Caco-2 (cell line): ENCODE data around the gene KNSTRN. TPM values are rescaled to one million over a fixed set of nuclear protein-coding genes. Genes with fewer than 3 reads are reported as not detected.

ENCODE experiments used
- BruUV-seq: library from RNA; stranded (reverse); fragments of 400-500 nt; replicated peaks from 2 replicates; lab custom pipeline; 2021; lab: Mats Ljungman, UMichigan
- CTCF ChIA-PET: fragments of 300-600 bp; sonication (Branson Sonifier 250); formaldehyde crosslinking; loops from one replicate; lab custom pipeline; 2022; ENCODE audit warnings: antibody characterized with exemption; lab: Charles Lee
- POLR2A ChIA-PET: fragments of 300-600 bp; sonication (Branson Sonifier 250); formaldehyde crosslinking; loops from one replicate; lab custom pipeline; 2022; ENCODE audit warnings: antibody characterized with exemption; lab: Charles Lee
- DNase-seq, 2 experiments: peaks; one replicate each; pipeline versions ENCODE4 v3.0.0 to v3.0.0-alpha.2; 2020 to 2022
- H3K27me3 ChIP-seq: replicated peaks from 2 replicates; pipeline ENCODE4 v1.6.0; 2011; ENCODE audit warnings: low read length; ENCODE audit not compliant: control insufficient read depth, insufficient read depth
- H3K36me3 ChIP-seq: 2 replicates; pipeline ENCODE4 v1.5.1; 2011; ENCODE audit warnings: low read length; ENCODE audit not compliant: control insufficient read depth, insufficient read depth
- H3K4me1 ChIP-seq: fragments of 250-450 bp; sonication (Bioruptor Pico); 2 replicates; pipeline ENCODE4 v1.5.1; 2020; ENCODE audit warnings: mild to moderate bottlenecking
- H3K4me3 ChIP-seq: 2 replicates; pipeline ENCODE4 v1.5.1; 2011; ENCODE audit warnings: low read depth, mild to moderate bottlenecking, control low read depth, low read length
- H3K9me3 ChIP-seq: fragments of 250-450 bp; sonication (Bioruptor Pico); 2 replicates; pipeline ENCODE4 v1.5.1; 2020; ENCODE audit warnings: mild to moderate bottlenecking, moderate library complexity
- H3K27ac Mint-ChIP-seq: one replicate; pipeline ENCODE4 v1.8.0; 2022; ENCODE audit warnings: mixed read lengths; ENCODE audit not compliant: unreplicated experiment
- H3K27me3 Mint-ChIP-seq: one replicate; pipeline ENCODE4 v1.8.0; 2022; ENCODE audit warnings: mixed read lengths; ENCODE audit not compliant: insufficient read depth, unreplicated experiment
- H3K36me3 Mint-ChIP-seq: one replicate; pipeline ENCODE4 v1.8.0; 2022; ENCODE audit warnings: mild to moderate bottlenecking, mixed read lengths; ENCODE audit not compliant: insufficient read depth, unreplicated experiment
- H3K4me1 Mint-ChIP-seq: one replicate; pipeline ENCODE4 v1.8.0; 2022; ENCODE audit warnings: low read depth, mixed read lengths; ENCODE audit not compliant: unreplicated experiment
- H3K4me3 Mint-ChIP-seq: one replicate; pipeline ENCODE4 v1.8.0; 2022; ENCODE audit warnings: mild to moderate bottlenecking, moderate library complexity, mixed read lengths; ENCODE audit not compliant: unreplicated experiment
- H3K9me3 Mint-ChIP-seq: one replicate; pipeline ENCODE4 v1.8.0; 2022; ENCODE audit warnings: mixed read lengths; ENCODE audit not compliant: unreplicated experiment
- CTCF ChIP-seq, 2 experiments: fragments of 200-600 bp in 1 of 2; IDR thresholded peaks; 1 replicate in 1 of 2; 2 replicates in 1 of 2; pipeline versions ENCODE4 v1.5.1 to v1.8.0; 2011 to 2022; ENCODE audit warnings: antibody characterized with exemption in 1 of 2, control low read depth in 1 of 2, inconsistent platforms in 1 of 2, low read depth in 1 of 2, low read length in 1 of 2, mild to moderate bottlenecking in 1 of 2, moderate library complexity in 1 of 2; ENCODE audit not compliant: insufficient read depth in 1 of 2, severe bottlenecking in 1 of 2, unreplicated experiment in 1 of 2
- intact Hi-C: fragments of 100-400 bp; cut with micrococcal nuclease; formaldehyde crosslinking; loops from one replicate; pipeline ENCODE4 v1.10.0; 2022; ENCODE audit not compliant: unreplicated experiment
- total RNA-seq: library from RNA; stranded (reverse); gene quantifications from 2 replicates; pipeline ENCODE4 v1.2.3, GENCODE V29; 2022

Gene KNSTRN
- total RNA-seq, 1 experiment from 2014 or later = 74.7 TPM

- H3K27me3 Mint-ChIP-seq = no peaks in the 10 kb centered on the region
- TF ChIP-seq CTCF (IDR thresholded peaks at IDR 0.05; ENCODE audit: insufficient read depth in 1 of 2, low read depth in 1 of 2, low read length in 1 of 2, severe bottlenecking in 1 of 2, unreplicated experiment in 1 of 2) = no peak
- Histone ChIP-seq H3K4me3 (no peak overlapping the region), H3K4me1 (peaks cover 49% of the 10 kb centered on the region), H3K27me3 (no peaks in the 10 kb centered on the region), H3K9me3 (no peaks in the 10 kb centered on the region), H3K36me3 (no peaks in the 10 kb centered on the region; the same call in 1 of the 2 replicates)
- H3K27ac Mint-ChIP-seq = no peak overlapping the region
- POLR2A ChIA-PET = no interaction called here
- no TSS peak for BruUV-seq
- no peak overlapping the region for H3K4me3 Mint-ChIP-seq
- H3K4me1 Mint-ChIP-seq = peaks cover 55% of the 10 kb centered on the region
- peaks cover 9% of the 10 kb centered on the region for H3K36me3 Mint-ChIP-seq
- intact Hi-C loops = no loop called here
- no peaks in the 10 kb centered on the region for H3K9me3 Mint-ChIP-seq
- no peak for DNase-seq
- CTCF ChIA-PET = interaction anchor here (1.0 kb wide), 1 partner anchor 33 kb away, joined by 4 read pairs; no protein-coding TSS in a partner anchor
These were observed 26.4 kb upstream of the KNSTRN start for GRCh38 chr15:40355976-40356585.

GRCh38 chr15:40357246-40357645 is 25.3 kb upstream of the KNSTRN start:
- Mint-ChIP-seq H3K27me3 (no peaks in the 10 kb centered on the region), H3K4me3 (peak overlapping the region; percentile 88), H3K27ac (no peak overlapping the region), H3K36me3 (peaks cover 9% of the 10 kb centered on the region), H3K4me1 (peaks cover 49% of the 10 kb centered on the region), H3K9me3 (no peaks in the 10 kb centered on the region)
- intact Hi-C loops = no loop called here
- H3K36me3 ChIP-seq = no peaks in the 10 kb centered on the region; the same call in 1 of the 2 replicates
- peaks cover 37% of the 10 kb centered on the region for H3K4me1 ChIP-seq
- TF ChIP-seq CTCF (IDR thresholded peaks at IDR 0.05; ENCODE audit: insufficient read depth in 1 of 2, low read depth in 1 of 2, low read length in 1 of 2, severe bottlenecking in 1 of 2, unreplicated experiment in 1 of 2) = no peak
- H3K27me3 ChIP-seq = no peaks in the 10 kb centered on the region
- peak overlapping the region; percentile 50 for H3K4me3 ChIP-seq
- POLR2A ChIA-PET = no interaction called here
- CTCF ChIA-PET = interaction anchor here (1.4 kb wide), 1 partner anchor 13 kb away, joined by 4 read pairs; no protein-coding TSS in a partner anchor
- no peak for DNase-seq
- no TSS peak for BruUV-seq
- no peaks in the 10 kb centered on the region for H3K9me3 ChIP-seq

- H3K4me1 ChIP-seq = peaks cover 31% of the 10 kb centered on the region
- H3K36me3 Mint-ChIP-seq = peaks cover 9% of the 10 kb centered on the region
- peak within 1 kb of the TSS; percentile 64 for H3K4me3 ChIP-seq
- CTCF ChIA-PET = interaction anchor here (1.4 kb wide), 1 partner anchor 13 kb away, joined by 4 read pairs; no protein-coding TSS in a partner anchor
- H3K4me3 Mint-ChIP-seq = peak within 1 kb of the TSS; percentile 88
- H3K27me3 Mint-ChIP-seq = no peaks in the 10 kb centered on the region
- H3K27me3 ChIP-seq = no peaks in the 10 kb centered on the region
- no peaks in the 10 kb centered on the region for H3K9me3 Mint-ChIP-seq
- no peaks in the 10 kb centered on the region for H3K9me3 ChIP-seq
- intact Hi-C loops = loop anchor here (1.0 kb wide), 1 partner anchor 12 kb away; no protein-coding TSS in a partner anchor
- TSS peak; percentile 71 for BruUV-seq
- peaks cover 43% of the 10 kb centered on the region for H3K4me1 Mint-ChIP-seq
- no peak for TF ChIP-seq CTCF (IDR thresholded peaks at IDR 0.05; ENCODE audit: insufficient read depth in 1 of 2, low read depth in 1 of 2, low read length in 1 of 2, severe bottlenecking in 1 of 2, unreplicated experiment in 1 of 2)
- no peaks in the 10 kb centered on the region; the same call in 1 of the 2 replicates for H3K36me3 ChIP-seq
- no peak within 1 kb of the TSS for H3K27ac Mint-ChIP-seq
- peak; percentile 86 to 95 for DNase-seq
- POLR2A ChIA-PET = interaction anchor here (0.5 to 0.7 kb wide), 2 partner anchors 12 to 128 kb away, joined by 4 to 8 read pairs; no protein-coding TSS in a partner anchor
These were observed 24.6 kb upstream of the KNSTRN start, which contains the start of gene DISP2 for GRCh38 chr15:40357723-40358470. TSS of gene DISP2 (plus strand) at chr15:40358219. CDS start at chr15:40358322, 103 bp downstream.
